ENCODE measurements around the gene CARD14. TPM values are rescaled to one million over a fixed set of nuclear protein-coding genes. Genes with fewer than 3 reads are reported as not detected.

The CARD14 gene
- total RNA-seq, 2 experiments from 2014 or later: not detected

DNA sequence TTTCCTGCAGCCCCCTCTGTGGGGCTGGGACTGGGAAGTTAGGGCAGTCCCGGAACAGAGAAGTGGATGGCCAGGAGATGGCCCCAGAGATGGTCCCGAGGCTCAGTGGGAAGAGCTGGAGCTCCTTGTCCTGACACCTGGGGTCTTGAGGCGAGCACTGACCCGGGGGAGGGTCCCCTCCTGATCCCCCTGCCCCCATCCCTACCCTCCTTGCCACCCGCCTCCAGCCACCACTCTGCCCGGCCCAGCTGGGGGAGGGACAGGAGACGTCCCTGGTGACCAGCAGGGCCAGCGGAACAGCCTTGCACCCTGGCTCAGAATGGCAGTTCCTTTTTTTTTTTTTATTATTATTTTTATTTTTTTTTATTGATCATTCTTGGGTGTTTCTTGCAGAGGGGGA lies 76.9 kb downstream of the CARD14 start:
- Mint-ChIP-seq H3K27me3 (no peaks in the 10 kb centered on the region), H3K4me1 (ENCODE audit: low read depth) (no peaks in the 10 kb centered on the region), H3K36me3 (ENCODE audit: low read depth) (peaks cover 41% of the 10 kb centered on the region), H3K4me3 (no peak overlapping the region), H3K27ac (no peak overlapping the region), H3K9me3 (no peaks in the 10 kb centered on the region)
- peaks cover 26% of the 10 kb centered on the region for H3K36me3 ChIP-seq (ENCODE audit: insufficient read depth, low read length)
- no peak overlapping the region for H3K4me3 ChIP-seq (ENCODE audit: low read length)
- no peaks in the 10 kb centered on the region for H3K9me3 ChIP-seq (ENCODE audit: control insufficient read depth in 1 of 2, insufficient read depth in 1 of 2, low read length in 2 of 2)
- ATAC-seq (ENCODE audit: poor library complexity) (no peak), DNase-seq (no peak)
- TF ChIP-seq, protein P1, sequence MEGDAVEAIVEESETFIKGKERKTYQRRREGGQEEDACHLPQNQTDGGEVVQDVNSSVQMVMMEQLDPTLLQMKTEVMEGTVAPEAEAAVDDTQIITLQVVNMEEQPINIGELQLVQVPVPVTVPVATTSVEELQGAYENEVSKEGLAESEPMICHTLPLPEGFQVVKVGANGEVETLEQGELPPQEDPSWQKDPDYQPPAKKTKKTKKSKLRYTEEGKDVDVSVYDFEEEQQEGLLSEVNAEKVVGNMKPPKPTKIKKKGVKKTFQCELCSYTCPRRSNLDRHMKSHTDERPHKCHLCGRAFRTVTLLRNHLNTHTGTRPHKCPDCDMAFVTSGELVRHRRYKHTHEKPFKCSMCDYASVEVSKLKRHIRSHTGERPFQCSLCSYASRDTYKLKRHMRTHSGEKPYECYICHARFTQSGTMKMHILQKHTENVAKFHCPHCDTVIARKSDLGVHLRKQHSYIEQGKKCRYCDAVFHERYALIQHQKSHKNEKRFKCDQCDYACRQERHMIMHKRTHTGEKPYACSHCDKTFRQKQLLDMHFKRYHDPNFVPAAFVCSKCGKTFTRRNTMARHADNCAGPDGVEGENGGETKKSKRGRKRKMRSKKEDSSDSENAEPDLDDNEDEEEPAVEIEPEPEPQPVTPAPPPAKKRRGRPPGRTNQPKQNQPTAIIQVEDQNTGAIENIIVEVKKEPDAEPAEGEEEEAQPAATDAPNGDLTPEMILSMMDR (IDR thresholded peaks at IDR 0.05): no peak
- intact Hi-C loops (cut with DNase I, micrococcal nuclease): no loop called here
- no peaks in the 10 kb centered on the region for H3K4me1 ChIP-seq (ENCODE audit: insufficient read depth, low read length)
- no peaks in the 10 kb centered on the region for H3K27me3 ChIP-seq (ENCODE audit: control insufficient read depth in 1 of 2, insufficient read depth in 2 of 2, low read length in 2 of 2)
- ChIA-PET POLR2A (no interaction called here), CTCF (no interaction called here)
- H3K27ac ChIP-seq (ENCODE audit: low read depth in 1 of 2, low read length in 2 of 2): no peak overlapping the region

DNA sequence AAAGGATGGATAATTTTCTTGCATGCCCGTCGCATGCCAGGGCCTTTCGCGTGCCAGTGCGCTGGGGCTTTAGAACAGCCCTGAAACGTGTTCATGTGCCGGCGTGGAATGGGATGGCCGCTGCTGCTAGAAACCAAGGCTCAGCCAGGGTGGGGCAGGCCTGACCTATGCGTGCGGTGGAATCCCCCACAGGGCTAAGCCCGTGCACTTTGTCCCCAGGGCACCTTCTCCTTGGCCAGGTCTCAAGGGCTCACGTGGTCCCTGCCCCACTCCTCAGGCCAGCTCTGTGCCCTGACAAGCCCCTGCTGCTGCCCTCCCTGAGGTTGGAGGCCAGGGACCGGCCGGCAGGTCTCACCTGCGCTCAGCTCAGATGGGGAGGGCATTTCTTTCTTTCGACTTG lies 77.7 kb downstream of the CARD14 start:
- Mint-ChIP-seq H3K9me3 (no peaks in the 10 kb centered on the region), H3K27ac (no peak overlapping the region), H3K4me1 (ENCODE audit: low read depth) (no peaks in the 10 kb centered on the region), H3K36me3 (ENCODE audit: low read depth) (peaks cover 33% of the 10 kb centered on the region), H3K4me3 (no peak overlapping the region), H3K27me3 (no peaks in the 10 kb centered on the region)
- no peak for ATAC-seq (ENCODE audit: poor library complexity)
- DNase-seq: no peak
- ChIA-PET CTCF (no interaction called here), POLR2A (no interaction called here)
- H3K4me3 ChIP-seq (ENCODE audit: low read length): no peak overlapping the region
- H3K9me3 ChIP-seq (ENCODE audit: control insufficient read depth in 1 of 2, insufficient read depth in 1 of 2, low read length in 2 of 2): no peaks in the 10 kb centered on the region
- H3K36me3 ChIP-seq (ENCODE audit: insufficient read depth, low read length): peaks cover 20% of the 10 kb centered on the region
- H3K4me1 ChIP-seq (ENCODE audit: insufficient read depth, low read length): peaks cover 1% of the 10 kb centered on the region
- H3K27ac ChIP-seq (ENCODE audit: low read depth in 1 of 2, low read length in 2 of 2): no peak overlapping the region
- intact Hi-C loops (cut with DNase I, micrococcal nuclease): no loop called here
- TF ChIP-seq, protein P1 (IDR thresholded peaks at IDR 0.05): no peak
- H3K27me3 ChIP-seq (ENCODE audit: control insufficient read depth in 1 of 2, insufficient read depth in 2 of 2, low read length in 2 of 2): no peaks in the 10 kb centered on the region

DNA sequence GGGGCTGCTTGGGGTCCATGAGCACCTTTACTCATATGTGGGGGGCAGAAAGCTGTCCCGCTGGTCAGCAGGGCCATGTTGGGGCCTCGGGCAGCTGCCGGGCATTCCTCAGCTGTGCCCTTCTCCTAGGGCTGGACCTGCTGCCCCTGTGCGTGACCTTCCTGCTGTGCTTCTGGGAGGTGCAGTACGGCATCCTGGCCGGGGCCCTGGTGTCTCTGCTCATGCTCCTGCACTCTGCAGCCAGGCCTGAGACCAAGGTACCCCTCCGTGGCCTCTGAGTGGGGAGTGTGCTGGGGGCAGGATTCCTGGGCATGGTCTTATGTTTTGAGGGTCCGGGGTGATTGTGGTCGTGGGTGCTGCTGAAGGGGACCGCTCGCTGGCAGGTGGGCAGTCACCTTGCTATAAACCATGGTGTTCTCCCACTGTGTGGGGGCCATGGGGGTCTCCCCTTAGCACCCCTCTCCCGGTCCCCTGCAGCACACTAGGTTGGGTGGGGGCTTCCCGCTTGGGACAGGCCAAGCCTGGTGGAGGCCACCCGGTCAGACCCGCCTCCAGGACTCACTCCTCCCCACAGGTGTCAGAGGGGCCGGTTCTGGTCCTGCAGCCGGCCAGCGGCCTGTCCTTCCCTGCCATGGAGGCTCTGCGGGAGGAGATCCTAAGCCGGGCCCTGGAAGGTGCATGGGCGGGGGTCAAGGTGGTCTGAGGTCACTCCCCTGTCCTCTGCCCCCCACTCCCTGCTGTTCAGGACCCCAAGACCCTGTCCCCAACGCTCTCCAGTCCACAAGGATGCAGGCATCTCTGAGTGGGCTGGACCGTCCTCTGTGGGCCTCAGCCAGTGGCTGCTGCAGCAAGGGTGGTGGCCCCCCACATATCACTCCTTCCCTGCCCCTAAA lies 78.4 kb downstream of the CARD14 start:
- Mint-ChIP-seq H3K27ac (no peak overlapping the region), H3K9me3 (no peaks in the 10 kb centered on the region), H3K36me3 (ENCODE audit: low read depth) (peaks cover 32% of the 10 kb centered on the region), H3K4me1 (ENCODE audit: low read depth) (peaks cover 5% of the 10 kb centered on the region), H3K27me3 (no peaks in the 10 kb centered on the region), H3K4me3 (no peak overlapping the region)
- ATAC-seq (ENCODE audit: poor library complexity) (no peak), DNase-seq (no peak)
- intact Hi-C loops (cut with DNase I, micrococcal nuclease): no loop called here
- Histone ChIP-seq H3K4me3 (ENCODE audit: low read length) (no peak overlapping the region), H3K9me3 (ENCODE audit: control insufficient read depth in 1 of 2, insufficient read depth in 1 of 2, low read length in 2 of 2) (no peaks in the 10 kb centered on the region), H3K36me3 (ENCODE audit: insufficient read depth, low read length) (peaks cover 20% of the 10 kb centered on the region), H3K4me1 (ENCODE audit: insufficient read depth, low read length) (peaks cover 8% of the 10 kb centered on the region), H3K27me3 (ENCODE audit: control insufficient read depth in 1 of 2, insufficient read depth in 2 of 2, low read length in 2 of 2) (no peaks in the 10 kb centered on the region), H3K27ac (ENCODE audit: low read depth in 1 of 2, low read length in 2 of 2) (no peak overlapping the region)
- TF ChIP-seq, protein P1 (IDR thresholded peaks at IDR 0.05): no peak
- ChIA-PET CTCF (no interaction called here), POLR2A (no interaction called here)
